Measurements from ENCODE around the gene PIK3C2G. TPM values are rescaled to one million over a fixed set of nuclear protein-coding genes. Genes with fewer than 3 reads are reported as not detected.

Gene PIK3C2G
- total and polyA plus RNA-seq, 2 of the 4 experiments (the other 2 are of a cell fraction) = not detected

DNA sequence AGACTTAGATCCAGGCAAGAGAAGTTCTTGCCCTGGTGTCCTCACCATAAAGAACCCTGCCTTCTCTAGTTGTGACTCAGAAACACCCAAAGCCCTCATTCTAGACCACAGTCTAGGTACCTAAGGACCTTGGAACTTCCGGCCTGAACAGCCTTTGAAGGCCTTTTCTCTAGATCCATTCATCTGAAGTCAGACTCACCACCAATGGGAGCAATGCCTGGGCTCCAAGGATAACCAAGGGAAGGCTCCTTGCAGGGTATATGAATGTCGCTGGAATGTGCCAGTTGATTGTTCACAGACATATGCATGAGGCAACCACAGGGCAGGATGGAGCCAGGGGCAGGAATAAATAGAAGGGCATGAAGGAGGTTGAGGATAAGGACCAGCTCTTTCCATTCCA lies 390.2 kb downstream of the PIK3C2G start:
- Histone ChIP-seq H2AFZ (replicated peaks; ENCODE audit: low read length, poor library complexity) (peak overlapping the region; percentile 66), H4K91ac (ENCODE audit: insufficient read depth, low read depth, low read length) (no peak overlapping the region), H3K23ac (ENCODE audit: low read depth, low read length) (no peak overlapping the region), H2BK120ac (ENCODE audit: low read depth, low read length) (no peak overlapping the region), H3K27ac (ENCODE audit: insufficient read depth, low read length) (no peak overlapping the region), H3K9ac (ENCODE audit: low read depth, low read length) (no peak overlapping the region), H2BK15ac (ENCODE audit: low read depth, low read length) (no peak overlapping the region), H3K4me3 (ENCODE audit: insufficient read depth, low read depth, low read length) (no peak overlapping the region), H3K4me1 (ENCODE audit: control insufficient read depth, insufficient read depth, low read length) (no peaks in the 10 kb centered on the region), H2BK5ac (ENCODE audit: low read depth, low read length, poor library complexity, severe bottlenecking) (no peak overlapping the region), H3K14ac (replicated peaks; ENCODE audit: low read depth, low read length) (no peak overlapping the region), H4K20me1 (ENCODE audit: insufficient read depth, low read length) (no peaks in the 10 kb centered on the region), H3K56ac (ENCODE audit: extremely low read depth, insufficient read depth, low read length) (no peak overlapping the region), H3K18ac (ENCODE audit: low read depth, low read length) (no peak overlapping the region), H3K4me2 (ENCODE audit: low read depth, low read length) (no peak overlapping the region), H2AK9ac (replicated peaks; ENCODE audit: low read depth, low read length, poor library complexity) (no peak overlapping the region), H2BK20ac (ENCODE audit: low read depth, low read length) (no peak overlapping the region), H3K79me1 (ENCODE audit: low read depth in 1 of 2, low read length in 2 of 2) (no peaks in the 10 kb centered on the region), H3K9me3 (ENCODE audit: control insufficient read depth, insufficient read depth, low read length) (no peaks in the 10 kb centered on the region), H3K9me1 (ENCODE audit: insufficient read depth, low read length) (no peaks in the 10 kb centered on the region), H3K36me3 (ENCODE audit: control insufficient read depth, insufficient read depth, low read length) (no peaks in the 10 kb centered on the region), H4K8ac (ENCODE audit: low read depth in 2 of 2, low read length in 2 of 2) (no peak overlapping the region), H3K27me3 (ENCODE audit: control insufficient read depth, insufficient read depth, low read length) (no peaks in the 10 kb centered on the region), H3K4ac (ENCODE audit: low read depth, low read length) (no peak overlapping the region), H4K5ac (ENCODE audit: low read depth, low read length) (no peak overlapping the region), H2AK5ac (ENCODE audit: low read depth, low read length) (no peak overlapping the region)
- intact Hi-C loops (cut with micrococcal nuclease) = no loop called here
- BruUV-seq (replicated peaks) = no TSS peak
- no CpG with 5 or more reads among the region's 2 CpGs for WGBS, 2 experiments (ENCODE audit: extremely low coverage in 2 of 2, insufficient read length in 1 of 2)
- dilution Hi-C loops (cut with HindIII; ENCODE audit: low sequenced_read_pairs, unreplicated experiment) = no loop called here
- in situ Hi-C loops (cut with MboI; ENCODE audit: low sequenced_read_pairs) = no loop called here
- ChIA-PET CTCF (no interaction called here), POLR2A (ENCODE audit: unreplicated experiment) (no interaction called here)
- TF ChIP-seq NFE2L2 (IDR thresholded peaks at IDR 0.05; ENCODE audit: low read depth, low read length) (no peak), RFX5 (IDR thresholded peaks at IDR 0.05; ENCODE audit: low read depth, low read length) (no peak), POLR2A (IDR thresholded peaks at IDR 0.05; ENCODE audit: low read depth, low read length) (no peak), MXI1 (IDR thresholded peaks at IDR 0.05; ENCODE audit: borderline replicate concordance, low read depth, low read length) (no peak), USF2 (IDR thresholded peaks at IDR 0.05; ENCODE audit: low read depth, low read length) (no peak), RCOR1 (IDR thresholded peaks at IDR 0.05; ENCODE audit: insufficient replicate concordance, low read length) (no peak), MAFK (IDR thresholded peaks at IDR 0.05; ENCODE audit: low read depth, low read length) (no peak), SMC3 (IDR thresholded peaks at IDR 0.05; ENCODE audit: low read depth, low read length) (no peak), BHLHE40 (IDR thresholded peaks at IDR 0.05; ENCODE audit: low read depth, low read length) (no peak), FOS (IDR thresholded peaks at IDR 0.05; ENCODE audit: low read depth, low read length) (no peak), CHD1 (IDR thresholded peaks at IDR 0.05; ENCODE audit: low read depth, low read length) (no peak), RAD21 (IDR thresholded peaks at IDR 0.05; ENCODE audit: low read length) (no peak), ELK1 (IDR thresholded peaks at IDR 0.05; ENCODE audit: borderline replicate concordance, low read depth, low read length) (no peak), CEBPB (IDR thresholded peaks at IDR 0.05; ENCODE audit: low read depth, low read length) (no peak), MAZ (IDR thresholded peaks at IDR 0.05; ENCODE audit: borderline replicate concordance, low read depth, low read length) (no peak)
- ATAC-seq (ENCODE audit: low read depth) (no peak), DNase-seq (no peak)

Measured in IMR-90 (cell line).